Endothelial cell of umbilical vein (primary cell): ENCODE results near the gene GLYATL1B. TPM values are rescaled to one million over a fixed set of nuclear protein-coding genes. Genes with fewer than 3 reads are reported as not detected.
"Not testable (repeated sequence)": the region's sequence is repeated elsewhere in the genome, so short reads cannot be mapped to it uniquely, and the experiment has no call there.

Experiments used
- BruUV-seq: library from RNA; stranded (reverse); fragments of 400-500 nt; replicated peaks from 2 replicates; lab custom pipeline; 2021; lab: Mats Ljungman, UMichigan
- CTCF ChIA-PET: fragments of 300-600, 350-600 bp; sonication (Branson Sonifier 250); formaldehyde crosslinking; loops from one replicate; lab custom pipeline; 2021; ENCODE audit warnings: antibody characterized with exemption, inconsistent platforms; lab: Charles Lee
- POLR2A ChIA-PET: fragments of 300-600, 350-600 bp; sonication (Branson Sonifier 250); formaldehyde crosslinking; loops from one replicate; lab custom pipeline; 2021; ENCODE audit warnings: antibody characterized with exemption, inconsistent platforms; lab: Charles Lee
- DNase-seq: peaks from one replicate; pipeline ENCODE4 v3.0.0-alpha.2; 2011; ENCODE audit warnings: low read depth, low spot score
- FAIRE-seq: peaks from 2 replicates; lab custom pipeline; 2011; peaks lifted over from hg19 to GRCh38; lab: Jason Lieb, UNC
- H2AFZ ChIP-seq: 2 replicates; pipeline ENCODE4 v1.6.0; 2012; ENCODE audit warnings: low read depth, low read length, control low read depth, inconsistent platforms
- H3K27ac ChIP-seq: 2 replicates; pipeline ENCODE4 v1.5.1; 2011; ENCODE audit warnings: low read depth, mild to moderate bottlenecking, control low read depth, low read length, moderate library complexity; ENCODE audit not compliant: insufficient read depth
- H3K27me3 ChIP-seq, 2 experiments: 2 replicates each; pipeline versions ENCODE4 v1.6.0 to v1.6.1; 2011; ENCODE audit warnings: low read length in 2 of 2, mixed read lengths in 1 of 2; ENCODE audit not compliant: control insufficient read depth in 2 of 2, insufficient read depth in 2 of 2
- H3K36me3 ChIP-seq, 2 experiments: 2 replicates in 1 of 2; 3 replicates in 1 of 2; pipeline ENCODE4 v1.5.1; 2011; ENCODE audit warnings: low read length in 2 of 2, mild to moderate bottlenecking in 1 of 2, moderate library complexity in 1 of 2; ENCODE audit not compliant: control insufficient read depth in 2 of 2, insufficient read depth in 2 of 2; ENCODE audit errors: extremely low read depth in 1 of 2
- H3K4me1 ChIP-seq: 3 replicates; pipeline ENCODE4 v1.5.1; 2011; ENCODE audit warnings: mild to moderate bottlenecking, low read length; ENCODE audit not compliant: control insufficient read depth, insufficient read depth; ENCODE audit errors: extremely low read depth
- H3K4me2 ChIP-seq: 2 replicates; pipeline ENCODE4 v1.6.1; 2011; ENCODE audit warnings: low read length, control low read depth, mixed read lengths; ENCODE audit not compliant: insufficient read depth
- H3K4me3 ChIP-seq, 3 experiments: fragments of 200-600 bp in 1 of 3; sonication (generic), shearing (Covaris generic) in 1 of 3; replicated peaks in 1 of 3; 2 replicates each; pipeline ENCODE4 v1.5.1; 2011 to 2016; ENCODE audit warnings: control low read depth in 3 of 3, low read length in 3 of 3, mild to moderate bottlenecking in 2 of 3, inconsistent platforms in 1 of 3, low read depth in 1 of 3, moderate library complexity in 1 of 3; ENCODE audit not compliant: insufficient read depth in 1 of 3
- H3K79me2 ChIP-seq: 2 replicates; pipeline ENCODE4 v1.6.0; 2012; ENCODE audit warnings: low read length, inconsistent platforms; ENCODE audit not compliant: control insufficient read depth, insufficient read depth
- H3K9ac ChIP-seq: replicated peaks from 2 replicates; pipeline ENCODE3; 2011; ENCODE audit warnings: low read length, control low read depth; ENCODE audit not compliant: insufficient read depth; ENCODE audit errors: extremely low read depth
- H3K9me1 ChIP-seq: replicated peaks from 3 replicates; pipeline ENCODE4 v1.6.0; 2011; ENCODE audit warnings: mild to moderate bottlenecking, low read length; ENCODE audit not compliant: control insufficient read depth, insufficient read depth; ENCODE audit errors: extremely low read depth
- H3K9me3 ChIP-seq: replicated peaks from 2 replicates; pipeline ENCODE4 v1.5.1; 2012; ENCODE audit warnings: low read length, inconsistent platforms; ENCODE audit not compliant: control insufficient read depth, insufficient read depth
- H4K20me1 ChIP-seq: replicated peaks from 2 replicates; pipeline ENCODE3; 2011; ENCODE audit warnings: mild to moderate bottlenecking, low read length; ENCODE audit not compliant: control insufficient read depth, insufficient read depth; ENCODE audit errors: extremely low read depth
- EZH2 ChIP-seq: IDR thresholded peaks from 2 replicates; pipeline ENCODE4 v1.6.1; 2012; ENCODE audit warnings: borderline replicate concordance, low read depth, mild to moderate bottlenecking, moderate library complexity, low read length, inconsistent platforms; ENCODE audit not compliant: severe bottlenecking
- FOS ChIP-seq: IDR thresholded peaks from 2 replicates; pipeline ENCODE4 v1.6.1; 2011; ENCODE audit warnings: mild to moderate bottlenecking, low read length, moderate library complexity, borderline replicate concordance; ENCODE audit not compliant: insufficient read depth
- GATA2 ChIP-seq: IDR thresholded peaks from 2 replicates; pipeline ENCODE4 v1.7.0; 2011; ENCODE audit warnings: low read depth, mild to moderate bottlenecking, moderate library complexity, mixed read lengths, low read length; ENCODE audit not compliant: insufficient read length, insufficient read depth
- JUN ChIP-seq: IDR thresholded peaks from 2 replicates; pipeline ENCODE4 v1.6.1; 2011; ENCODE audit warnings: borderline replicate concordance, low read depth; ENCODE audit not compliant: insufficient read length, insufficient read depth
- MYC ChIP-seq: IDR thresholded peaks from one replicate; pipeline ENCODE4 v1.6.1; 2011; ENCODE audit warnings: mild to moderate bottlenecking, low read depth, low read length
- POLR2A ChIP-seq: IDR thresholded peaks from 2 replicates; pipeline ENCODE4 v1.6.1; 2012; ENCODE audit warnings: low read depth, mild to moderate bottlenecking, control low read depth, low read length
- POLR2AphosphoS5 ChIP-seq: IDR thresholded peaks from 2 replicates; pipeline ENCODE4 v1.6.1; 2012; ENCODE audit warnings: low read depth, mild to moderate bottlenecking, control low read depth, low read length, moderate library complexity; ENCODE audit not compliant: insufficient read depth
- dilution Hi-C: fragments of 300-500 bp; cut with MboI; formaldehyde crosslinking; loops from one replicate; pipeline ENCODE4 v1.15.0; 2019; ENCODE audit warnings: low sequenced_read_pairs; ENCODE audit not compliant: extremely low pct_ligation_motif_present
- intact Hi-C: fragments of 100-400 bp; cut with micrococcal nuclease; formaldehyde crosslinking; loops from one replicate; pipeline ENCODE4 v1.10.0; 2022
- polyA plus RNA-seq, 4 experiments: library from polyadenylated mRNA; depleted of rRNA in 3 of 4; stranded (reverse) in 3 of 4; unstranded in 1 of 4; fragments of >200 nt; gene quantifications; 2 replicates each; pipeline versions ENCODE4 v1.2.1 to v1.2.3, GENCODE V29; 2011 to 2012; ENCODE audit warnings: missing spikeins in 1 of 4
- total RNA-seq: library from RNA; stranded (reverse); gene quantifications from 2 replicates; pipeline ENCODE4 v1.2.3, GENCODE V29; 2021
- TF ChIP-seq, protein P1 (sequence below): IDR thresholded peaks from 2 replicates; pipeline ENCODE4 v1.6.1; 2011; ENCODE audit not compliant: insufficient read depth, insufficient read length
- TF ChIP-seq, protein P2 (sequence below), 2 donors: IDR thresholded peaks; 1 replicate in 1 of 2; 2 replicates in 1 of 2; pipeline ENCODE4 v1.5.1; 2011; ENCODE audit warnings: low read length in 2 of 2, mild to moderate bottlenecking in 2 of 2, moderate library complexity in 2 of 2, control low read depth in 1 of 2, inconsistent platforms in 1 of 2, low read depth in 1 of 2; ENCODE audit not compliant: insufficient read depth in 1 of 2; ENCODE audit errors: extremely low read depth in 1 of 2

GLYATL1B gene
- total and polyA plus RNA-seq, 2 donors (not counting 3 experiments of a cell fraction or from before 2014, with no cell fraction given) = not detected

DNA sequence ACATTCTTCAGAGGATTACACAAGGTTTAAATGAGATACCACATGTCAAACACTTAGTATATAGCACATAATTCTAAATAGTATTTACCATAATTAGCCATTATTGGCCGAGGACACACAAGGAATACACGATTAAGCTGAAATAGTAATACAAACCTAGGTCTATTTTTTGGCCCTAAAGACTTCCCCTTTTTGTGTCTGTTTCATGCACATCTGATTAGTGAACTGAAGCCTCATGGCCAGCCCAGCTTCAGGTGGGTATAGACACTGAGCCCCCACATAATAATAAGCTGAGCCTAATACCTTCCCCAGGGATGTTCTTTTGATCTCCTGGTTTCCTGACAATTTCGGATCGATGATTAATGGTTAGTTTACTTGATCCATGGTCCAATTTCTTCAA lies 2.1 kb downstream of the GLYATL1B start:
- H3K9me3 ChIP-seq = no peaks in the 10 kb centered on the region
- no peaks in the 10 kb centered on the region for H3K4me1 ChIP-seq
- FAIRE-seq (no peak), DNase-seq (no peak)
- BruUV-seq = no TSS peak
- no peak overlapping the region for H3K4me2 ChIP-seq
- H3K79me2 ChIP-seq = no peaks in the 10 kb centered on the region
- H3K9ac ChIP-seq = no peak overlapping the region
- H3K4me3 ChIP-seq = no peak overlapping the region
- no peak overlapping the region for H3K27ac ChIP-seq
- dilution Hi-C loops = no loop called here
- intact Hi-C loops = loop anchor here (5.0 kb wide), 1 partner anchor 439 kb away; no protein-coding TSS in a partner anchor
- H4K20me1 ChIP-seq = no peaks in the 10 kb centered on the region
- H3K27me3 ChIP-seq = peaks cover 0 to 3% of the 10 kb centered on the region in 2 experiments
- no peak overlapping the region for H2AFZ ChIP-seq
- H3K36me3 ChIP-seq = no peaks in the 10 kb centered on the region
- POLR2A ChIA-PET = no interaction called here
- no peaks in the 10 kb centered on the region for H3K9me1 ChIP-seq
- CTCF ChIA-PET = interaction anchor here (1.4 kb wide), 1 partner anchor 48 kb away, joined by 3 read pairs; no protein-coding TSS in a partner anchor
- TF ChIP-seq, protein P1, sequence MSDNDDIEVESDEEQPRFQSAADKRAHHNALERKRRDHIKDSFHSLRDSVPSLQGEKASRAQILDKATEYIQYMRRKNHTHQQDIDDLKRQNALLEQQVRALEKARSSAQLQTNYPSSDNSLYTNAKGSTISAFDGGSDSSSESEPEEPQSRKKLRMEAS = no peak
- no peak for TF ChIP-seq MYC
- TF ChIP-seq EZH2 = no peak
- no peak for TF ChIP-seq JUN
- TF ChIP-seq GATA2 = no peak
- no peak for TF ChIP-seq POLR2AphosphoS5
- TF ChIP-seq POLR2A = no peak
- TF ChIP-seq, protein P2, sequence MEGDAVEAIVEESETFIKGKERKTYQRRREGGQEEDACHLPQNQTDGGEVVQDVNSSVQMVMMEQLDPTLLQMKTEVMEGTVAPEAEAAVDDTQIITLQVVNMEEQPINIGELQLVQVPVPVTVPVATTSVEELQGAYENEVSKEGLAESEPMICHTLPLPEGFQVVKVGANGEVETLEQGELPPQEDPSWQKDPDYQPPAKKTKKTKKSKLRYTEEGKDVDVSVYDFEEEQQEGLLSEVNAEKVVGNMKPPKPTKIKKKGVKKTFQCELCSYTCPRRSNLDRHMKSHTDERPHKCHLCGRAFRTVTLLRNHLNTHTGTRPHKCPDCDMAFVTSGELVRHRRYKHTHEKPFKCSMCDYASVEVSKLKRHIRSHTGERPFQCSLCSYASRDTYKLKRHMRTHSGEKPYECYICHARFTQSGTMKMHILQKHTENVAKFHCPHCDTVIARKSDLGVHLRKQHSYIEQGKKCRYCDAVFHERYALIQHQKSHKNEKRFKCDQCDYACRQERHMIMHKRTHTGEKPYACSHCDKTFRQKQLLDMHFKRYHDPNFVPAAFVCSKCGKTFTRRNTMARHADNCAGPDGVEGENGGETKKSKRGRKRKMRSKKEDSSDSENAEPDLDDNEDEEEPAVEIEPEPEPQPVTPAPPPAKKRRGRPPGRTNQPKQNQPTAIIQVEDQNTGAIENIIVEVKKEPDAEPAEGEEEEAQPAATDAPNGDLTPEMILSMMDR (IDR thresholded peaks at IDR 0.05; ENCODE audit: extremely low read depth in 1 of 2, insufficient read depth in 1 of 2, low read depth in 1 of 2, low read length in 2 of 2) = no peak
- no peak for TF ChIP-seq FOS

DNA sequence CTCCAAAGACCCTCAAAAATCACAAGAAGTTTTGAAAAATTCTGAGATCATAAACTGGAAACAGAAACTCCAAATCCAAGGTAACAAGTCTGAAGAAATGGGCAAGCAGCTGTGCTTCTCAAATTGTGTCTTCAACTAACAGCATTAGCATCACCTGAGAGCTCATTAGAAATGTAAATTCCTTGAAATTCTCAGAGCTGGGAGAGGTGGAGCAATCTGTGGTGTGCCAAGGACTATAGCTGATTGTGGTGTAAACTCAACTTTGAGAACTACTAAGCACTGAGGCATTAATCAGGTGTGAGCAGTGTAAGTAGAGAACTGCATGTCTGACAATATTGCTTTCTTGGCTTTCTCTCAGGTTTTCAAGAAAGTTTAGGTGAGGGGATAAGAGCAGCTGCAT lies 7.5 kb downstream of the GLYATL1B start:
- FAIRE-seq, H3K9me1 ChIP-seq, H3K79me2 ChIP-seq, BruUV-seq, H3K27ac ChIP-seq, DNase-seq, intact Hi-C loops, H3K9me3 ChIP-seq, H3K4me2 ChIP-seq, POLR2A ChIA-PET, dilution Hi-C loops, H3K9ac ChIP-seq, H3K36me3 ChIP-seq, H2AFZ ChIP-seq, H3K4me1 ChIP-seq, H3K4me3 ChIP-seq, H3K27me3 ChIP-seq, H4K20me1 ChIP-seq: not testable (repeated sequence)
- CTCF ChIA-PET = interaction anchor here (4.6 to 5.7 kb wide), 2 partner anchors 42 to 65 kb away, joined by 59 to 63 read pairs; no protein-coding TSS in a partner anchor

DNA sequence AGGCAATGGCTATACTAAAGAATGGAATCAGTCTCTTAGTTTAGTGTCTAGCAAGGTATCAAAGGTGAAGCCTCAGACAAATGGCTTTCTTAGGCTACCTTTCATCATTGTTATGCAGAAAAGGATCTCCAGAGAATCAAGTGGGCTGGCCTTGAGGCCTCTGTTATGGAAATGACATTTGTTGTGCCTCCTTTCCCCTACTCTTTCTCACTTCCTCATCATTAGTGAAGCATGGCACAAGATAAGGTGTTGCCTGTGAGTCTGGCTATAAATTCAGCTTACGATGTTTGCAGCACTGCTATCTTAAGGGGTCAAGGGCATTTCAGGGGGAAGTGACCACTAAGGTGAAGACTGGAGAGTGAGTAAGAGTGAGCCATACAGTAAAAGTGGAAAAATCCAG lies 9.1 kb downstream of the GLYATL1B start:
- H3K36me3 ChIP-seq, H3K9ac ChIP-seq, H3K9me3 ChIP-seq, H3K9me1 ChIP-seq, POLR2A ChIA-PET, FAIRE-seq, H3K4me2 ChIP-seq, H2AFZ ChIP-seq, H3K27ac ChIP-seq, dilution Hi-C loops, H3K4me1 ChIP-seq, BruUV-seq, H4K20me1 ChIP-seq, H3K27me3 ChIP-seq, H3K4me3 ChIP-seq, intact Hi-C loops, DNase-seq, H3K79me2 ChIP-seq: not testable (repeated sequence)
- CTCF ChIA-PET = interaction anchor here (1.5 to 5.7 kb wide), 3 partner anchors 41 to 63 kb away, joined by 3 to 63 read pairs (median 59); no protein-coding TSS in a partner anchor
